Endothelial cell of coronary artery (primary cell): ENCODE data around the gene CCL13. TPM values are rescaled to one million over a fixed set of nuclear protein-coding genes. Genes with fewer than 3 reads are reported as not detected.

Source experiments
- total RNA-seq: library from RNA; depleted of rRNA; stranded (reverse); fragments of >200 nt; gene quantifications from 2 replicates; pipeline ENCODE4 v1.2.3, GENCODE V29; 2014

The CCL13 gene
- not detected in 2 replicates for total RNA-seq

DNA sequence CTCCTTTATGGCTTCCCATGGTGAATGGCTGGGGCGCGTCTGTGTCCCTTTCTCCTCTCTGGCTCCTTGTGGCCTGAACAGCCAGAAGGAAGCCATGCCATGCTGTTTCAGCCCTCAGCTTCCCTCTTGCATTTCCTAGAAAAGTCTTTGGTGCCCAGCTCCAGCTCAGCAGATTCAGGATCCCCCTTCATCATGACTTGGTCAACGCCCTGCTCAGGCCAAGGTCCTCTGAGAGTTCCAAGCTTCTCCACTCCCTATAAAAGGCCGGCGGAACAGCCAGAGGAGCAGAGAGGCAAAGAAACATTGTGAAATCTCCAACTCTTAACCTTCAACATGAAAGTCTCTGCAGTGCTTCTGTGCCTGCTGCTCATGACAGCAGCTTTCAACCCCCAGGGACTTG, at the start of gene CCL13:
Gene CCL13, plus strand, starts transcription at position 287 of the 400 bp plus-strand sequence. Its CDS starts 47 bp downstream, at position 334.

DNA sequence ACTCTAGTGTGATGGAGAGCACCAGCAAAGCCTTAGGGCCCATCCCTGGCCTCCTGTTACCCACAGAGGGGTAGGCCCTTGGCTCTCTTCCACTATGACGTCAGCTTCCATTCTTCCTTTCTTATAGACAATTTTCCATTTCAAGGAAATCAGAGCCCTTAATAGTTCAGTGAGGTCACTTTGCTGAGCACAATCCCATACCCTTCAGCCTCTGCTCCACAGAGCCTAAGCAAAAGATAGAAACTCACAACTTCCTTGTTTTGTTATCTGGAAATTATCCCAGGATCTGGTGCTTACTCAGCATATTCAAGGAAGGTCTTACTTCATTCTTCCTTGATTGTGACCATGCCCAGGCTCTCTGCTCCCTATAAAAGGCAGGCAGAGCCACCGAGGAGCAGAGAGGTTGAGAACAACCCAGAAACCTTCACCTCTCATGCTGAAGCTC, 37.2 kb upstream of the CCL13 start, which contains the start of gene CCL8:
Gene CCL8, plus strand, starts transcription at position 397 of the 445 bp plus-strand sequence. CDS start 67 bp downstream, outside the sequence.

DNA sequence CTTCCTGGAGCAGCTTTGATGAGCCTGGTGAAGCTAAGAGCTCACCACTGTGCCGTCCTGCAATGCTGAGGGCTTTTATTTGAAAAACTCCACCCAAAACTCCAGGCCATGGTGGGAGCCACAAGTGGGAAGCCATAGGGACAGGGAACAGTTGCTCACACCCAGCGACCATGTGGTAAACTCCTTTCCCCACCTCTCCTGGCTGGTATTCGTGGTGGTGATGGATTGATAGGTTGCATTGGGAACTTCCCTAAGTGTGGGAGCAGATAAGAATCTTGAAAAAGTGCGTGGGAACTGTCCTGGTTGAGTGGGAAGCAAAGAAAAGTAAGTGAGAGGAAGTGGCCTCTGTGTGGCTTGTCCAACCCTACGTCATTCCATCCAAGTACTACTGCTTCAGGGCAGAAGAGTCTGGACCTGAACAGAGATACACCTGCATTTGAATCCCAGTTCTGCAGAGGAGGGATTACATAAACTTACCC, 6.9 kb downstream of the CCL13 start, which contains the start of gene CCL1:
Gene CCL1, minus strand, starts transcription at position 51 of the 479 bp plus-strand sequence. CDS start 72 bp downstream, outside the sequence.

Other genes starting within 250 kb of the CCL13 start
- gene CCL2, start 101.2 kb upstream of the CCL13 start, total RNA-seq = 50.9 and 78.8 TPM in 2 replicates
- not detected in 2 replicates for gene CCL7, start 86.3 kb upstream of the CCL13 start, total RNA-seq
- not detected in 2 replicates for gene CCL11, start 70.7 kb upstream of the CCL13 start, total RNA-seq
- gene CCL8, start 37.0 kb upstream of the CCL13 start, total RNA-seq = not detected in 2 replicates
- gene CCL1, start 6.8 kb downstream of the CCL13 start, total RNA-seq = 0.09 TPM in 1 of 2 replicates, not detected in the other
- not detected in 2 replicates for gene TMEM132E, start 223.1 kb downstream of the CCL13 start, total RNA-seq